Panc1 (cell line): ENCODE data around the gene ATP2A3.

Experiments used
- CTCF ChIP-seq: fragments of 450-650 bp; IDR thresholded peaks from 2 replicates; pipeline ENCODE4 v1.5.1; 2017; ENCODE audit warnings: mild to moderate bottlenecking
- POLR2AphosphoS5 ChIP-seq: IDR thresholded peaks from 2 replicates; pipeline ENCODE4 v1.6.1; 2012; ENCODE audit warnings: mild to moderate bottlenecking, low read depth, low read length, moderate library complexity
- TCF7L2 ChIP-seq: IDR thresholded peaks from 2 replicates; pipeline ENCODE4 v1.6.1; 2011; ENCODE audit warnings: mild to moderate bottlenecking, low read depth, low read length, inconsistent platforms

- TF ChIP-seq POLR2AphosphoS5 (no peak), CTCF (no peak), TCF7L2 (no peak)
These were observed 34.2 kb upstream of the ATP2A3 start for GRCh38 chr17:3998436-3998835.
